ENCODE data around the gene NTRK2. TPM values are rescaled to one million over a fixed set of nuclear protein-coding genes. Genes with fewer than 3 reads are reported as not detected.

The NTRK2 gene
- total and polyA plus RNA-seq, 12 donors: 0.43 to 5.6 (median 2.1) TPM

DNA sequence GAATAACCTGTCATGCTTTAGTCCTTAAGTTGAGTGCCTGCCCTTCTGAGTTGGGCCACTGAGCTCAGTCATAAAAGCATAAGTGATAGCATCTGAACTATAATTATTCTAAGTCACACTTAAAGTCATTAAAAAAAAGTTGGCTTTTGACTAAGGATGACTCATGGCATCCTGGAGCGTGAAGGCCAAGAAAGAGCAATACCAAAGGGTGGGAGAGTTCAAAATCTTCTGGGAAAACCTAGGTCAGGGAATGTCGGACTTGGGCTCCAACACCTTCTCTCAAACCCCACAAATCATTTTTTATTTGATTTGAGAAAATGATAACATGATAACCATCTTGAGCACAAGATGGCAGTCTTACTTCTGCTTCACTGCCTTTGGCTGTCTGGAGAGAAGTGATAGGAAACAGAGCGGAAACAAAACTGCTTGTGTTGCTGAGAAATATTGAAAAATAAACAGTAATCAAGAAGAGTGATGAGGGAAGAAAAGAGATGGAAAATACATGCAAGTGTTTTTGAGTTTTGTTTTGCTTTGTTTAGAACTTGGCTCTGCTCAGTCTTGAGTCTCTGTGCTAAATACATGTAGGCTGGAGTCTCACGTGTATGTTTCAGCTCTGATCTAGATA lies 16.9 kb upstream of the NTRK2 start:
- Histone ChIP-seq H3K27ac (no peak overlapping the region), H3K36me3 (replicated peaks in 1 of 2) (no peaks in the 10 kb centered on the region), H3K4me3 (no peak overlapping the region), H3K4me1 (replicated peaks in 1 of 2) (no peaks in the 10 kb centered on the region), H3K9me3 (replicated peaks in 1 of 3) (no peaks in the 10 kb centered on the region), H3K27me3 (no peaks in the 10 kb centered on the region)
- no peak for TF ChIP-seq POLR2A (IDR thresholded peaks at IDR 0.05)
- TF ChIP-seq, protein P1, sequence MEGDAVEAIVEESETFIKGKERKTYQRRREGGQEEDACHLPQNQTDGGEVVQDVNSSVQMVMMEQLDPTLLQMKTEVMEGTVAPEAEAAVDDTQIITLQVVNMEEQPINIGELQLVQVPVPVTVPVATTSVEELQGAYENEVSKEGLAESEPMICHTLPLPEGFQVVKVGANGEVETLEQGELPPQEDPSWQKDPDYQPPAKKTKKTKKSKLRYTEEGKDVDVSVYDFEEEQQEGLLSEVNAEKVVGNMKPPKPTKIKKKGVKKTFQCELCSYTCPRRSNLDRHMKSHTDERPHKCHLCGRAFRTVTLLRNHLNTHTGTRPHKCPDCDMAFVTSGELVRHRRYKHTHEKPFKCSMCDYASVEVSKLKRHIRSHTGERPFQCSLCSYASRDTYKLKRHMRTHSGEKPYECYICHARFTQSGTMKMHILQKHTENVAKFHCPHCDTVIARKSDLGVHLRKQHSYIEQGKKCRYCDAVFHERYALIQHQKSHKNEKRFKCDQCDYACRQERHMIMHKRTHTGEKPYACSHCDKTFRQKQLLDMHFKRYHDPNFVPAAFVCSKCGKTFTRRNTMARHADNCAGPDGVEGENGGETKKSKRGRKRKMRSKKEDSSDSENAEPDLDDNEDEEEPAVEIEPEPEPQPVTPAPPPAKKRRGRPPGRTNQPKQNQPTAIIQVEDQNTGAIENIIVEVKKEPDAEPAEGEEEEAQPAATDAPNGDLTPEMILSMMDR (IDR thresholded peaks at IDR 0.05): no peak
- 42 to 46% (median 45%) methylated on average over 4 of the region's 4 CpGs for WGBS, 4 donors
- DNase-seq: no peak
- intact Hi-C loops (cut with DNase I): no loop called here

- WGBS, 4 donors: 74 to 89% (median 81%) methylated on average over 5 of the region's 5 CpGs
- peak in 2 of 7 donors; percentile 31 to 44 for DNase-seq
- no peaks in the 10 kb centered on the region for H3K27me3 ChIP-seq
- no peak overlapping the region for H3K4me3 ChIP-seq
- H3K27ac ChIP-seq: no peak overlapping the region
- intact Hi-C loops (cut with DNase I): no loop called here
- H3K9me3 ChIP-seq (replicated peaks in 1 of 3): no peaks in the 10 kb centered on the region
- no peaks in the 10 kb centered on the region for H3K4me1 ChIP-seq (replicated peaks in 1 of 2)
- TF ChIP-seq, protein P1 (IDR thresholded peaks at IDR 0.05): no peak
- TF ChIP-seq POLR2A (IDR thresholded peaks at IDR 0.05): no peak
- H3K36me3 ChIP-seq (replicated peaks in 1 of 2): no peaks in the 10 kb centered on the region
Measured at GRCh38 chr9:84655447-84655846, 14.1 kb upstream of the NTRK2 start.

DNA sequence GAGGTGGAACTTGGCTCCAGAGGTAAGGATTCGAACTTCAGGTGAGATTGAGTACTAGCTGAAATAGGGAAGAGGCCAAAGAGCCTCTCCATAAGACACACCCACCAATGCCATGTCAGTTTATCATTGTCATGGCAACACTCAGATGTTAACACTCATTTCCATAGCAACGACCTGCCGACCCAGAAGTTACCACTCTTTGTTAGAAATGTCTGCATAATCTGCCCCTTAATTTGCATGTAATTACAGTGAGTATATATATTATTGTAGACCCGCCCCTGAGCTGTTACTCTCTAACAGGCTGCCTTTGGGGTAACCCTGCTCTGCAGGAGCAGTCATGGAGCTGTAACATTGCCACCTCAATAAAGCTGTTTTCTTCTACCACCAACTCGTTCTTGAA lies 10.2 kb upstream of the NTRK2 start:
- no peaks in the 10 kb centered on the region for H3K27me3 ChIP-seq
- no peak overlapping the region for H3K4me3 ChIP-seq
- no peaks in the 10 kb centered on the region for H3K9me3 ChIP-seq (replicated peaks in 1 of 3)
- H3K4me1 ChIP-seq (replicated peaks in 1 of 2): no peaks in the 10 kb centered on the region
- no peaks in the 10 kb centered on the region for H3K36me3 ChIP-seq (replicated peaks in 1 of 2)
- no peak overlapping the region for H3K27ac ChIP-seq
- intact Hi-C loops (cut with DNase I): no loop called here
- 63 to 73% (median 67%) methylated on average over 5 of the region's 5 CpGs for WGBS, 4 donors
- TF ChIP-seq, protein P1 (IDR thresholded peaks at IDR 0.05): no peak
- TF ChIP-seq POLR2A (IDR thresholded peaks at IDR 0.05): no peak
- DNase-seq: no peak

GRCh38 chr9:84659773-84660172 lies 9.8 kb upstream of the NTRK2 start:
- Histone ChIP-seq H3K9me3 (replicated peaks in 1 of 3) (no peaks in the 10 kb centered on the region), H3K36me3 (replicated peaks in 1 of 2) (no peaks in the 10 kb centered on the region), H3K4me1 (replicated peaks in 1 of 2) (no peaks in the 10 kb centered on the region), H3K27ac (no peak overlapping the region), H3K27me3 (no peaks in the 10 kb centered on the region), H3K4me3 (no peak overlapping the region)
- DNase-seq: no peak
- no peak for TF ChIP-seq POLR2A (IDR thresholded peaks at IDR 0.05)
- TF ChIP-seq, protein P1 (IDR thresholded peaks at IDR 0.05): no peak
- intact Hi-C loops (cut with DNase I): no loop called here
- WGBS, 4 donors: 71 to 82% (median 75%) methylated on average over 1 of the region's 1 CpG
